IMR-90 (cell line): Measurements from ENCODE around the gene BCLAF1. TPM values are rescaled to one million over a fixed set of nuclear protein-coding genes. Genes with fewer than 3 reads are reported as not detected.

Experiments
- ATAC-seq: fragments of 200-7000 bp; cut with Tn5 transposase; 2 replicates; pipeline ENCODE4 v1.9.1; 2020; ENCODE audit warnings: low read depth, mild to moderate bottlenecking, moderate library complexity
- BruUV-seq: library from RNA; stranded (reverse); fragments of 400-500 nt; replicated peaks from 2 replicates; lab custom pipeline; 2021; lab: Mats Ljungman, UMichigan
- CTCF ChIA-PET: fragments of 300-600 bp; formaldehyde crosslinking; extraction: SDS; loops from one replicate; lab custom pipeline; 2021; ENCODE audit warnings: antibody characterized with exemption; lab: Yijun Ruan, JAX
- POLR2A ChIA-PET: fragments of 300-600 bp; sonication (Branson Sonifier 250); formaldehyde crosslinking; loops from one replicate; lab custom pipeline; 2022; ENCODE audit warnings: antibody characterized with exemption; ENCODE audit not compliant: unreplicated experiment; lab: Charles Lee
- DNase-seq: peaks from one replicate; pipeline ENCODE4 v3.0.0; 2013
- H2AFZ ChIP-seq: replicated peaks from 2 replicates; pipeline ENCODE3; 2013; ENCODE audit warnings: low read length, mild to moderate bottlenecking; ENCODE audit not compliant: poor library complexity
- H2AK5ac ChIP-seq: 2 replicates; pipeline ENCODE4 v1.6.1; 2013; ENCODE audit warnings: low read depth, low read length, inconsistent platforms
- H2AK9ac ChIP-seq: replicated peaks from 2 replicates; pipeline ENCODE3; 2013; ENCODE audit warnings: mild to moderate bottlenecking, low read depth, low read length, moderate library complexity; ENCODE audit not compliant: poor library complexity
- H2BK120ac ChIP-seq: 2 replicates; pipeline ENCODE4 v1.6.1; 2013; ENCODE audit warnings: low read depth, low read length, inconsistent platforms
- H2BK15ac ChIP-seq: 3 replicates; pipeline ENCODE4 v1.6.1; 2013; ENCODE audit warnings: low read depth, low read length, inconsistent platforms
- H2BK20ac ChIP-seq: 2 replicates; pipeline ENCODE4 v1.6.1; 2013; ENCODE audit warnings: low read depth, mild to moderate bottlenecking, inconsistent platforms, low read length, moderate library complexity
- H2BK5ac ChIP-seq: 2 replicates; pipeline ENCODE4 v1.6.1; 2013; ENCODE audit warnings: mild to moderate bottlenecking, low read depth, low read length, inconsistent platforms; ENCODE audit not compliant: poor library complexity, severe bottlenecking
- H3K14ac ChIP-seq: replicated peaks from 2 replicates; pipeline ENCODE4 v1.6.1; 2013; ENCODE audit warnings: low read depth, low read length, inconsistent platforms
- H3K18ac ChIP-seq: 2 replicates; pipeline ENCODE4 v1.6.1; 2013; ENCODE audit warnings: low read depth, low read length, control low read depth
- H3K23ac ChIP-seq: 2 replicates; pipeline ENCODE4 v1.6.1; 2013; ENCODE audit warnings: low read depth, low read length, inconsistent platforms
- H3K27ac ChIP-seq: 2 replicates; pipeline ENCODE4 v1.5.1; 2013; ENCODE audit warnings: mild to moderate bottlenecking, control low read depth, low read length; ENCODE audit not compliant: insufficient read depth
- H3K27me3 ChIP-seq: 2 replicates; pipeline ENCODE4 v1.6.1; 2013; ENCODE audit warnings: low read length; ENCODE audit not compliant: control insufficient read depth, insufficient read depth
- H3K36me3 ChIP-seq: 2 replicates; pipeline ENCODE4 v1.6.1; 2013; ENCODE audit warnings: low read length, mixed read lengths; ENCODE audit not compliant: control insufficient read depth, insufficient read depth
- H3K4ac ChIP-seq: 2 replicates; pipeline ENCODE4 v1.6.1; 2013; ENCODE audit warnings: low read depth, low read length, inconsistent platforms
- H3K4me1 ChIP-seq: 2 replicates; pipeline ENCODE4 v1.6.1; 2013; ENCODE audit warnings: low read length, mixed read lengths; ENCODE audit not compliant: control insufficient read depth, insufficient read depth
- H3K4me2 ChIP-seq: 2 replicates; pipeline ENCODE4 v1.6.1; 2013; ENCODE audit warnings: low read depth, mild to moderate bottlenecking, control low read depth, low read length, moderate library complexity
- H3K4me3 ChIP-seq: 2 replicates; pipeline ENCODE4 v1.5.1; 2013; ENCODE audit warnings: low read depth, mild to moderate bottlenecking, control low read depth, low read length, moderate library complexity; ENCODE audit not compliant: insufficient read depth
- H3K56ac ChIP-seq: 2 replicates; pipeline ENCODE4 v1.6.1; 2013; ENCODE audit warnings: low read length, inconsistent platforms; ENCODE audit not compliant: insufficient read depth; ENCODE audit errors: extremely low read depth
- H3K79me1 ChIP-seq, 2 experiments: 2 replicates each; pipeline ENCODE4 v1.6.1; 2013; ENCODE audit warnings: low read length in 2 of 2, inconsistent platforms in 1 of 2, low read depth in 1 of 2
- H3K9ac ChIP-seq: 2 replicates; pipeline ENCODE4 v1.6.1; 2013; ENCODE audit warnings: low read depth, low read length, control low read depth
- H3K9me1 ChIP-seq: 2 replicates; pipeline ENCODE4 v1.6.1; 2013; ENCODE audit warnings: low read length, inconsistent platforms; ENCODE audit not compliant: insufficient read depth
- H3K9me3 ChIP-seq: 2 replicates; pipeline ENCODE4 v1.6.1; 2013; ENCODE audit warnings: low read length; ENCODE audit not compliant: control insufficient read depth, insufficient read depth
- H4K20me1 ChIP-seq: 2 replicates; pipeline ENCODE4 v1.6.1; 2013; ENCODE audit warnings: low read length, inconsistent platforms; ENCODE audit not compliant: insufficient read depth
- H4K5ac ChIP-seq: 2 replicates; pipeline ENCODE4 v1.6.1; 2013; ENCODE audit warnings: mild to moderate bottlenecking, low read depth, low read length, control low read depth
- H4K8ac ChIP-seq, 2 experiments: 2 replicates each; pipeline ENCODE4 v1.6.1; 2013; ENCODE audit warnings: low read depth in 2 of 2, low read length in 2 of 2, control low read depth in 1 of 2, inconsistent platforms in 1 of 2
- H4K91ac ChIP-seq: 2 replicates; pipeline ENCODE4 v1.6.1; 2013; ENCODE audit warnings: low read depth, low read length, inconsistent platforms; ENCODE audit not compliant: insufficient read depth
- BHLHE40 ChIP-seq: fragments of 150-350 bp; IDR thresholded peaks from 2 replicates; pipeline ENCODE4 v1.6.1; 2016; ENCODE audit warnings: mild to moderate bottlenecking, low read depth, low read length
- MAFK ChIP-seq: IDR thresholded peaks from 2 replicates; pipeline ENCODE4 v1.6.1; 2012; ENCODE audit warnings: low read depth, low read length, improper control_type of control experiment
- RAD21 ChIP-seq: IDR thresholded peaks from 2 replicates; pipeline ENCODE4 v1.6.1; 2012; ENCODE audit warnings: low read length, improper control_type of control experiment
- WGBS, 2 experiments: methylation state at CpG; one replicate each; pipeline versions ENCODE4 v1.1.5 to v1.1.7; 2013; ENCODE audit warnings: missing lambda C conversion rate in 2 of 2; ENCODE audit not compliant: insufficient read length in 1 of 2; ENCODE audit errors: extremely low coverage in 2 of 2; 5-methylcytosine and 5-hydroxymethylcytosine counted together
- dilution Hi-C: fragments of 300-500 bp; cut with HindIII; formaldehyde crosslinking; loops from one replicate; pipeline ENCODE4 v1.14.3; 2018; ENCODE audit warnings: low sequenced_read_pairs; ENCODE audit not compliant: unreplicated experiment
- in situ Hi-C: fragments of 300-500 bp; cut with MboI; formaldehyde crosslinking; loops from 3 replicates; pipeline ENCODE4 v1.14.3; 2019; ENCODE audit warnings: low sequenced_read_pairs, inconsistent platforms, mixed read lengths
- intact Hi-C: fragments of 100-400 bp; cut with micrococcal nuclease; formaldehyde crosslinking; loops from 2 replicates; pipeline ENCODE4 v1.10.0; 2022
- polyA plus RNA-seq, 3 experiments: library from polyadenylated mRNA; depleted of rRNA; stranded (reverse); fragments of >200 nt; gene quantifications; 2 replicates each; pipeline ENCODE4 v1.2.3, GENCODE V29; 2012; ENCODE audit warnings: low replicate concordance in 1 of 3
- total RNA-seq: library from RNA; depleted of rRNA; stranded (reverse); fragments of >200 nt; gene quantifications from 2 replicates; pipeline ENCODE4 v1.2.3, GENCODE V29; 2012

Gene BCLAF1
- total and polyA plus RNA-seq, 2 of the 4 experiments (the other 2 are of a cell fraction) = 34.0 to 141 TPM

- DNase-seq = peak; percentile 85
- Histone ChIP-seq H3K23ac (peak overlapping the region; percentile 93), H3K14ac (peak overlapping the region; percentile 84), H3K18ac (peak overlapping the region; percentile 90), H4K8ac (peak overlapping the region; percentile 85 to 96), H3K36me3 (no peaks in the 10 kb centered on the region), H2AFZ (peak overlapping the region; percentile 87), H3K9ac (peak overlapping the region; percentile 99), H3K4me3 (peak overlapping the region; percentile 54), H3K56ac (peak overlapping the region; percentile 97), H4K5ac (peak overlapping the region; percentile 87), H2AK9ac (peak overlapping the region; percentile 31), H3K4ac (peak overlapping the region; percentile 94), H3K27me3 (no peaks in the 10 kb centered on the region; the same call in 1 of the 2 replicates), H3K79me1 (peaks cover 0 to 7% of the 10 kb centered on the region in 2 experiments; a peak in 2 of 4 replicates), H3K9me3 (no peaks in the 10 kb centered on the region), H3K4me2 (peak overlapping the region; percentile 86), H4K20me1 (peaks cover 40% of the 10 kb centered on the region), H3K9me1 (no peaks in the 10 kb centered on the region; the same call in 1 of the 2 replicates), H2BK120ac (peak overlapping the region; percentile 58), H2BK15ac (0 out of 3 replicates have a peak overlapping the region, but pooled peaks have one; percentile 6), H2BK5ac (peak overlapping the region; percentile 94), H2BK20ac (0 out of 2 replicates have a peak overlapping the region, but pooled peaks have one; percentile 10), H3K4me1 (0 out of 2 replicates have a peak, but pooled peaks cover 2% of the 10 kb centered on the region), H3K27ac (peak overlapping the region; percentile 96), H4K91ac (peak overlapping the region; percentile 88), H2AK5ac (peak overlapping the region; percentile 78)
- ChIA-PET CTCF (no interaction called here), POLR2A (interaction anchor here (0.5 to 1.6 kb wide), 8 partner anchors 9 to 1210 kb away, joined by 3 to 9 read pairs (median 4); partner anchors contain the start of gene MTFR2)
- ATAC-seq = peak; percentile 9
- WGBS, 2 experiments = 4% methylated on average over 9 of the region's 22 CpGs; no CpG with 5 or more reads in 1 of the 2 experiments
- TSS peak; percentile 94 for BruUV-seq
- in situ Hi-C loops = loop anchor here (25.0 kb wide), 1 partner anchor 497 kb away; the partner anchor contains the start of gene MAP3K5
- peak; percentile 83 for TF ChIP-seq BHLHE40
- 0 out of 2 replicates have a peak, but pooled peaks have one; percentile 4 for TF ChIP-seq MAFK
- no peak for TF ChIP-seq RAD21
- dilution Hi-C loops = no loop called here
- intact Hi-C loops = loop anchor here (5.0 kb wide), 1 partner anchor 257 kb away; no protein-coding TSS in a partner anchor
Measured at GRCh38 chr6:136290410-136291010, 864 bp upstream of the BCLAF1 start.
